Vagina (tissue), 2 donors: Measurements from ENCODE around the gene CCL23.

Experiments
- CTCF ChIP-seq, 3 experiments: fragments of 450-650 bp in 2 of 3; fragments of 200-600 bp in 1 of 3; sonication (generic) in 1 of 3; IDR thresholded peaks; one replicate each; pipeline ENCODE4 v1.5.1; 2017 to 2019; ENCODE audit warnings: antibody characterized with exemption in 3 of 3, mild to moderate bottlenecking in 2 of 3, moderate library complexity in 2 of 3
- POLR2AphosphoS5 ChIP-seq, 2 donors: sonication (generic); formaldehyde crosslinking; IDR thresholded peaks; one replicate each; pipeline ENCODE4 v1.9.0; 2017; ENCODE audit warnings: antibody characterized with exemption in 2 of 2, mild to moderate bottlenecking in 2 of 2, low read depth in 1 of 2; ENCODE audit not compliant: insufficient read depth in 1 of 2

- TF ChIP-seq CTCF (IDR thresholded peaks at IDR 0.05), result no peak
- TF ChIP-seq POLR2AphosphoS5 (IDR thresholded peaks at IDR 0.05; ENCODE audit: insufficient read depth in 1 of 2, low read depth in 1 of 2), result no peak
Measured at GRCh38 chr17:35972066-35972465, 45.7 kb downstream of the CCL23 start.
